Esophagus squamous epithelium (tissue), 5 donors: ENCODE measurements around the gene COL18A1. TPM values are rescaled to one million over a fixed set of nuclear protein-coding genes. Genes with fewer than 3 reads are reported as not detected.

Experiments used
- DNase-seq: peaks from one replicate; lab custom pipeline; 2025; lab: John Stamatoyannopoulos, UW
- H3K27ac ChIP-seq, 4 donors: fragments of 200-600 bp; sonication (generic); one replicate each; pipeline ENCODE4 v1.5.1; 2016 to 2019; ENCODE audit warnings: mild to moderate bottlenecking in 1 of 4
- H3K27me3 ChIP-seq, 4 donors: fragments of 200-600 bp; sonication (generic); 1 replicate in 3 of 4; 2 replicates in 1 of 4; pipeline versions ENCODE4 v1.5.1 to v1.6.0; 2017 to 2021; ENCODE audit warnings: antibody characterized with exemption in 1 of 4
- H3K36me3 ChIP-seq, 3 donors: fragments of 200-600 bp; sonication (generic); one replicate each; pipeline ENCODE4 v1.5.1; 2016 to 2019
- H3K4me1 ChIP-seq, 3 donors: fragments of 200-600 bp; sonication (generic); one replicate each; pipeline ENCODE4 v1.5.1; 2017 to 2019
- H3K4me3 ChIP-seq, 4 donors: fragments of 200-600 bp; sonication (generic); 1 replicate in 3 of 4; 2 replicates in 1 of 4; pipeline ENCODE4 v1.5.1; 2016 to 2019; ENCODE audit warnings: mild to moderate bottlenecking in 2 of 4, moderate library complexity in 1 of 4
- H3K9me3 ChIP-seq, 3 donors: fragments of 200-600 bp; sonication (generic); one replicate each; pipeline ENCODE4 v1.5.1; 2016 to 2019
- POLR2A ChIP-seq, 4 donors: fragments of 450-650 bp; IDR thresholded peaks; one replicate each; pipeline ENCODE4 v1.6.1; 2017; ENCODE audit warnings: antibody characterized with exemption in 4 of 4, mild to moderate bottlenecking in 4 of 4, moderate library complexity in 3 of 4
- WGBS, 2 donors: methylation state at CpG; one replicate each; pipeline ENCODE4 v1.1.5; 2018; 5-methylcytosine and 5-hydroxymethylcytosine counted together
- intact Hi-C: fragments of 100-400 bp; cut with DNase I; formaldehyde crosslinking; loops from one replicate; pipeline ENCODE4 v1.15.0; 2022
- total RNA-seq, 4 donors: library from RNA; depleted of rRNA; stranded (reverse); fragments of >200 nt; gene quantifications; one replicate each; pipeline ENCODE4 v1.1.0, GENCODE V29; 2016
- TF ChIP-seq, protein P1 (sequence below), 6 experiments: fragments of 450-650 bp in 4 of 6; fragments of 200-600 bp in 2 of 6; sonication (generic) in 2 of 6; IDR thresholded peaks; one replicate each; pipeline ENCODE4 v1.5.1; 2016 to 2019; ENCODE audit warnings: antibody characterized with exemption in 6 of 6, mild to moderate bottlenecking in 4 of 6, moderate library complexity in 4 of 6
- donor health status: DM: yes; HTN: yes; CAD: no.

Gene COL18A1
- total RNA-seq, 4 donors from 2014 or later, result 38.9 to 69.0 (median 52.5) TPM

DNA sequence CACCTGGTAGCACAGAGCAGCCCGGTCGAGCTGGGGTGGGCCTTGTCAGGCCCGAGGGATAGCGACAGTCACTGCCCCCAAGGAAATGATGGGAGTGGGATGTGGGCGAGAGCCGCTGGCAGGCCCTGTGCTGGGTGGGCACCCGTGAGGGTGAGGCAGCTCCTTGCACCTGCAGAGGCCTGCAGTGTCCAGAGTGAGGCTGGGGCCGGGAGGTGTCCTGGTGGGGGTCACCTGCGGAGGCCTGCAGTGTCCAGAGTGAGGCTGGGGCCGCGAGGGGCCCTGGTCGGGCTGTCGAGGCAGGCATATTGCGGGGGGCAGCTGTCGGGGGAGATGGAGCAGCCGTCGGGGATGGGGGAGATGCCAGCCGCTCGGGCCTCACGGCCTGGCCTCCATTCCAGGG lies 87.8 kb downstream of the COL18A1 start:
- WGBS, 2 donors, result no CpG with 5 or more reads among the region's 20 CpGs
- TF ChIP-seq, protein P1, sequence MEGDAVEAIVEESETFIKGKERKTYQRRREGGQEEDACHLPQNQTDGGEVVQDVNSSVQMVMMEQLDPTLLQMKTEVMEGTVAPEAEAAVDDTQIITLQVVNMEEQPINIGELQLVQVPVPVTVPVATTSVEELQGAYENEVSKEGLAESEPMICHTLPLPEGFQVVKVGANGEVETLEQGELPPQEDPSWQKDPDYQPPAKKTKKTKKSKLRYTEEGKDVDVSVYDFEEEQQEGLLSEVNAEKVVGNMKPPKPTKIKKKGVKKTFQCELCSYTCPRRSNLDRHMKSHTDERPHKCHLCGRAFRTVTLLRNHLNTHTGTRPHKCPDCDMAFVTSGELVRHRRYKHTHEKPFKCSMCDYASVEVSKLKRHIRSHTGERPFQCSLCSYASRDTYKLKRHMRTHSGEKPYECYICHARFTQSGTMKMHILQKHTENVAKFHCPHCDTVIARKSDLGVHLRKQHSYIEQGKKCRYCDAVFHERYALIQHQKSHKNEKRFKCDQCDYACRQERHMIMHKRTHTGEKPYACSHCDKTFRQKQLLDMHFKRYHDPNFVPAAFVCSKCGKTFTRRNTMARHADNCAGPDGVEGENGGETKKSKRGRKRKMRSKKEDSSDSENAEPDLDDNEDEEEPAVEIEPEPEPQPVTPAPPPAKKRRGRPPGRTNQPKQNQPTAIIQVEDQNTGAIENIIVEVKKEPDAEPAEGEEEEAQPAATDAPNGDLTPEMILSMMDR (IDR thresholded peaks at IDR 0.05), result no peak
- TF ChIP-seq POLR2A (IDR thresholded peaks at IDR 0.05), result no peak
- intact Hi-C loops, result no loop called here

DNA sequence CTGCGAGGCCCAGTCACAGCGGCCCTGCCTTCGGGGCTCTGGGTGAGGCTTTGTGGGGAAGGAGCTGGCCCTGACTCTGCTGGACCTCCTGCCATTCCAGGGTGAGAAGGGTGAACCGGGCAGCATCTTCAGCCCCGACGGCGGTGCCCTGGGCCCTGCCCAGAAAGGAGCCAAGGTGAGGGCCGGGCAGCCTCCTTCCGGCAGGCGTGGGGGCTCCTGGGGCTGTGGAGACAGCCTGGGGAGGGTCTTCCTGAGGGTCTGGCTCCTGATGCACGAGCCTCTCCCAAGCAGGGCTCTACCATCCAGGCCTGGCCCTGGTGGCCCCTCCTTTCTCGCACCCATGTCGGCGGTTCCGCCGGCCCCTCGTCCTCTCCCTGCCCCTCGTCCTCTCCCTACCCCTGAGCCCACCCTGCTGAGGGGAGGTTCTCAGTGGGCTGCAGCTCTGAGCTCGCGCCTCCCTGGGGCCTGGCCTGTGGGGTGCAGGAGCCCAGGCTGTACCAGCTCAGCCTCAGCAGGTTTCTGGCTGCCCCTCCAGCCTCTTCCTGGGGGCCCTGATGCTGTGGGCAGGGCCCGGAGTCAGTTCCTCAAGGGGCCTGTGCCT lies 88.5 kb downstream of the COL18A1 start:
- Histone ChIP-seq H3K27me3 (no peaks in the 10 kb centered on the region), H3K4me1 (peaks cover 0 to 4% (median 0%) of the 10 kb centered on the region in 3 donors), H3K27ac (no peak overlapping the region), H3K4me3 (no peak overlapping the region), H3K9me3 (no peaks in the 10 kb centered on the region), H3K36me3 (peaks cover 0 to 83% (median 13%) of the 10 kb centered on the region in 3 donors)
- no peak for TF ChIP-seq POLR2A (IDR thresholded peaks at IDR 0.05)
- TF ChIP-seq, protein P1 (IDR thresholded peaks at IDR 0.05), result no peak
- no peak for DNase-seq
- 80 to 95% methylated on average over 1 to 14 of the region's 21 CpGs for WGBS, 2 donors
- intact Hi-C loops, result no loop called here

More for the DNA sequence above, 87.8 kb downstream of the COL18A1 start:
- no peak overlapping the region for H3K4me3 ChIP-seq
- H3K36me3 ChIP-seq, result peaks cover 0 to 79% (median 8%) of the 10 kb centered on the region in 3 donors
- H3K27ac ChIP-seq, result no peak overlapping the region
- no peaks in the 10 kb centered on the region for H3K27me3 ChIP-seq
- DNase-seq, result no peak
- no peaks in the 10 kb centered on the region for H3K9me3 ChIP-seq
- H3K4me1 ChIP-seq, result peaks cover 0 to 4% (median 0%) of the 10 kb centered on the region in 3 donors

DNA sequence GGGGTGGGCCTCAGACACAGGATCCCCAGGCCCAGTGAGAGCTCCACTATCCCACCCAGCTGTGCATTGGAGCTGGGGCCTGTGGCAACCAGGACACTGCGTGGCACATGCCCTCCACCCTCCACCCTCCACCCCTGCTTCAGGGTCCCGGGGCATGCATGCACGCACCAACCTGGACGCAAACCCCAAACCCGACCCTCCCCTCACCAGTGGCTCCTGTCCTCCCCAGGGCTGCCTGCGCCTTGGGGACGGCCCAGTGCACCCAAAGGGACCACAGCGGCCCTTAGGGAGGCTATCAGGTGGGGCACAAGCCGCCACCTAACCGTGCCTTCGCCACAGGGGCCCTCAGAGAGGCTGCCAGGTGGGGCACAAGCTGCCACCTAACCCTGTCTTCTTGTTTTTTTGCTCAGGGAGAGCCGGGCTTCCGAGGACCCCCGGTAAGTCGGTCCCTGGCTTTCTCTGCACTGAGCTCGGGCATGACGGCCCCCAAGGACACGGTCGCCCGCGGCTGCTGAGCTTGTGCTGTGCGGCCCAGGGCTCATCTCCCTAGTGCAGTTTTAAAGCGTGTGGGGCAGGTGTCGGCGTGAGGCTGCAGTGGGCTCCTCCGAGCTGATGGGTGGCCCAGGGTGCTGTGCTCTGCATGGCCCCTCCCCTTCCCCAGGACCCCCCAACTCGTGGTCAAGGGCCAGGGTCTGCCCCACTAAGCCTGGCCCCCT lies 89.3 kb downstream of the COL18A1 start:
- Histone ChIP-seq H3K9me3 (no peaks in the 10 kb centered on the region), H3K36me3 (peaks cover 0 to 86% (median 13%) of the 10 kb centered on the region in 3 donors), H3K27me3 (no peaks in the 10 kb centered on the region), H3K27ac (no peak overlapping the region), H3K4me3 (no peak overlapping the region), H3K4me1 (peaks cover 0 to 4% (median 0%) of the 10 kb centered on the region in 3 donors)
- no peak for TF ChIP-seq POLR2A (IDR thresholded peaks at IDR 0.05)
- TF ChIP-seq, protein P1 (IDR thresholded peaks at IDR 0.05), result no peak
- intact Hi-C loops, result no loop called here
- no peak for DNase-seq
- WGBS, 2 donors, result 95% methylated on average over 8 of the region's 27 CpGs; no CpG with 5 or more reads in 1 of the 2 donors

DNA sequence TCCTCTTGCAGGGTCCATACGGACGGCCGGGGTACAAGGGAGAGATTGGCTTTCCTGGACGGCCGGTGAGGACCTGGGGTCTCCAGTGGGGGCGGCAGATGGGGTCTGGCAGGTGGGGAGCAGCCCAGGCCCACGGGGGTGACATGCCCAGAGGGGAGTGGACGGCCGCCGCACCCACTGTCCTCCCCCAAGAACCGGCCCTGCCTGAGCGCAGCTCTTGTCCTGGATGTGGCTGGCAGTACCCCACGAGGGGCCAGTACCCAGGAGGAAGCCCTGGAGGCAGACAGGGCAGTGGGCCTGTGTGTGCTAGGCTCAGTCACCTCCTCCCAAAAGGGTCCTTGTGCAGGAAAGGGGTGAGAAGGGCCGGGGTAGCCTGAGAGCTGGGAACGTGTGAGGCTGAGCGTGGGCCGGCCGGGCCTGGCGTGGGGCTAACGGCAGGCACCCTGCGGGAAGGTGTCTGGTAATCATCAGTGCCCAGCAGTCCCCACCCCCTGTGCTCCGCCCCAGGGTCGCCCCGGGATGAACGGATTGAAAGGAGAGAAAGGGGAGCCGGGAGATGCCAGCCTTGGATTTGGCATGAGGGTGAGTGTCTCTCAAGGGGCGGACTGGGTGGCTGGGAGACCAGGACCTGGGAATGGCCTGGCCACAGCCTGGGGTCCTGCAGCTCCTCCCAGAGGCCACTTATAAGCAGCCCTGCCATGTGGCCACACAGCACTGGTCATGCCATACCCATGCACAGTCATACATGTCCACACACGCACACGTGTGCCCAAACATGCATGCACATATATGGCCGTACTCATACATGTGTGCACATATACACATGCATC lies 90.1 kb downstream of the COL18A1 start:
- Histone ChIP-seq H3K9me3 (no peaks in the 10 kb centered on the region), H3K27ac (no peak overlapping the region), H3K27me3 (no peaks in the 10 kb centered on the region), H3K4me1 (peaks cover 0 to 4% (median 0%) of the 10 kb centered on the region in 3 donors), H3K4me3 (no peak overlapping the region), H3K36me3 (peaks cover 0 to 90% (median 13%) of the 10 kb centered on the region in 3 donors)
- WGBS, 2 donors, result 68 to 92% methylated on average over 6 to 12 of the region's 30 CpGs
- intact Hi-C loops, result no loop called here
- TF ChIP-seq, protein P1 (IDR thresholded peaks at IDR 0.05), result no peak
- no peak for TF ChIP-seq POLR2A (IDR thresholded peaks at IDR 0.05)
- DNase-seq, result no peak
